Parathyroid adenoma (tissue), 2 donors: ENCODE measurements around the gene KCNK15.

Experiments used
- H2AFZ ChIP-seq: fragments of 300-600 bp; sonication (generic); one replicate; pipeline ENCODE4 v1.7.0; 2017; ENCODE audit warnings: antibody characterized with exemption, mild to moderate bottlenecking
- H3K27ac ChIP-seq: fragments of 300-600 bp; sonication (generic); one replicate; pipeline ENCODE4 v1.7.0; 2017
- H3K27me3 ChIP-seq: fragments of 300-600 bp; sonication (generic); one replicate; pipeline ENCODE4 v1.7.0; 2017; ENCODE audit warnings: low read length; ENCODE audit not compliant: control insufficient read depth, insufficient read depth
- H3K36me3 ChIP-seq: fragments of 300-600 bp; sonication (generic); one replicate; pipeline ENCODE4 v1.7.0; 2017; ENCODE audit warnings: low read length; ENCODE audit not compliant: control insufficient read depth, insufficient read depth
- H3K4me1 ChIP-seq: fragments of 300-600 bp; sonication (generic); one replicate; pipeline ENCODE4 v1.7.0; 2017; ENCODE audit warnings: control low read depth
- H3K4me2 ChIP-seq: fragments of 300-600 bp; sonication (generic); one replicate; pipeline ENCODE4 v1.7.0; 2017; ENCODE audit warnings: low read length
- H3K4me3 ChIP-seq: fragments of 300-600 bp; sonication (generic); one replicate; pipeline ENCODE4 v1.7.0; 2017; ENCODE audit warnings: low read depth, low read length
- H3K79me2 ChIP-seq: fragments of 300-600 bp; sonication (generic); one replicate; pipeline ENCODE4 v1.7.0; 2017; ENCODE audit warnings: control low read depth
- H3K9ac ChIP-seq: fragments of 300-600 bp; sonication (generic); one replicate; pipeline ENCODE4 v1.7.0; 2017; ENCODE audit warnings: mild to moderate bottlenecking
- H3K9me3 ChIP-seq: fragments of 300-600 bp; sonication (generic); one replicate; pipeline ENCODE4 v1.7.0; 2017; ENCODE audit warnings: low read length; ENCODE audit not compliant: control insufficient read depth
- CTCF ChIP-seq: fragments of 300-600 bp; sonication (generic); IDR thresholded peaks from one replicate; pipeline ENCODE4 v1.7.0; 2017; ENCODE audit warnings: antibody characterized with exemption, mild to moderate bottlenecking
- donor health status: primary hyperparathyroidism.

KCNK15 gene

GRCh38 chr20:44800391-44801046, 54.9 kb downstream of the KCNK15 start:
- Histone ChIP-seq H3K36me3 (no peaks in the 10 kb centered on the region), H3K27me3 (no peaks in the 10 kb centered on the region), H3K27ac (no peak overlapping the region), H3K9ac (no peak overlapping the region), H3K4me3 (no peak overlapping the region), H3K4me1 (no peaks in the 10 kb centered on the region), H3K9me3 (no peaks in the 10 kb centered on the region), H3K4me2 (no peak overlapping the region), H3K79me2 (no peaks in the 10 kb centered on the region), H2AFZ (no peak overlapping the region)
- TF ChIP-seq CTCF: no peak
